HG02973 (cell line): Measurements from ENCODE around the gene APOD.

Experiments used
- ATAC-seq: cut with Tn5 transposase; IDR thresholded peaks from one replicate; pipeline ENCODE4 v1.9.1; 2021; ENCODE audit warnings: moderate library complexity; ENCODE audit not compliant: unreplicated experiment

APOD gene

GRCh38 chr3:195531683-195532082, 52.1 kb downstream of the APOD start:
- no peak for ATAC-seq

- ATAC-seq, result no peak
Observed at GRCh38 chr3:195526492-195526891, 57.2 kb downstream of the APOD start.

DNA sequence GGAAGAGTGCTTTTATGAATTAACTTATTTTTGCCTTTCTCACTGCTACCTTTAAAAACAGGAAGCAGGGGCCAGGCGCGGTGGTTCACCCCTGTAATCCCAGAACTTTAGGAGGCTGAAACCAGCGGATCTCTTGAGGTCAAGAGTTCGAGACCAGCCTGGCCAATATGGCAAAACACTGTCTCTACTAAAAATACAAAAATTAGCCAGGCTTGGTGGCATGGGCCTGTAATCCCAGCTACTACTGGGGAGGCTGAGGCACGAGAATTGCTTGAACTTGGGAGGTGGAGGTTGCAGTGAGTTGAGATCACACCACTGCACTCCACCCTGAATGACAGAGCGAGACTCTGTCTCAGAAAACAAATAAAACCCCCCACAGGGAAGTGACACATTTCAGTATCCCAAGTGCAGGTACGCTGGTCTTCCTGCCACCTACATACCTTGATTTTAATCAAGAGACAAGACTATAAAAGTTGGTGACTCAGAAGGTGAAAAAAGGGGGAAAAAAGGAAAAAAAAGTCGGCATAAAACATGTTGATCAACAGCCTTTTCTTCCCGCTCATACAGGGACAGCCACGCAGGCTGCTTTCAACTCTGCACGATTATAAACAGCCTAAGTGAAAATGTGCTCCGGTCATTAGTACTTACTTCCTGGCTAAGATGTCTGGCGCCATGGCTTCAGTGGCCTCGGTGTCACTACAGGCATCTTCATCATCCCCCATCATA, 59.4 kb downstream of the APOD start:
- no peak for ATAC-seq

DNA sequence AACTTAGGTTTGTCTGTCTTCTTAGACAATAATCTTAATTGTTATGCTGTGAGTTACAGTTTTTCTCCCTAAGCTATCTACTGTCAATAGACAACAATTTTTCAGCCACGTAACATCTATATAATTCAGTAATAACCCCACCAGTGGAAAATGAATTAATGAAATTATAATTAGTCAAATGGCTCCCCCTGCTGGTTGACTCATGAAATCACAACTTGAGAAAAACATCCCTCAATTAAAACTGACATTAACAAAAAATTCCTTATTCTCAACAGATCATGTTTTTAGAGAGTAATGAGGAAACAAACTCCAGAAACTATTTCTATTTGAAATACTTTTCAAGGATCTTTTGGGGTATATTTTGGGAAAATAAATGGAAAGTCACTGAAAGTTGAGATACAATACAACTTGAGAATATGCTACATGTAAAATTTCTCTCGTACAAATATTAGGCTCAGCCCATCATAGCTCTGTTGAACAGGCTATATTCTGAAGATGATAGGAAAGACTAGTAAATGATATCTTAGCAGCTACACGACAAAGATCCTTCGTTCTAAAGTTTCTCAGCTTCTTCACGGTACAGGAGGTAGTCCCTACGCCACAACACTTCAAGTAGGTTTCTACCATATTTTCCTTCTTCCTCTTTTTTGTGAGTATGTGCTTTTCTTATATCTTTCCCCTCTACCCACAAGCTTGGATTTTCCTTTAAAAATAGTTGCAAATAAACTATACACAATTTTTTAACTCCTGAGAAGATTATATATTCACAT, 61.3 kb downstream of the APOD start:
- ATAC-seq, result no peak
